NCI-H748 treated with DMSO at 0.1 percent for 48 hours (cell line): Measurements from ENCODE around the gene OBSCN.

ENCODE experiments used
- DNase-seq: peaks from one replicate; lab custom pipeline; 2025; lab: John Stamatoyannopoulos, UW

OBSCN gene

GRCh38 chr1:228341450-228341813 is 133.6 kb downstream of the OBSCN start:
- DNase-seq: no peak

- DNase-seq: no peak
These were observed 134.2 kb downstream of the OBSCN start for GRCh38 chr1:228341814-228342626.

GRCh38 chr1:228342627-228343190 is 134.9 kb downstream of the OBSCN start:
- no peak for DNase-seq

- DNase-seq: no peak
These were observed 135.4 kb downstream of the OBSCN start for GRCh38 chr1:228343191-228343661.

- DNase-seq: no peak
These were observed 136.8 kb downstream of the OBSCN start for GRCh38 chr1:228344631-228345072.

GRCh38 chr1:228345201-228345930 is 137.5 kb downstream of the OBSCN start:
- no peak for DNase-seq

GRCh38 chr1:228346731-228347130 is 138.9 kb downstream of the OBSCN start:
- DNase-seq: no peak

- no peak for DNase-seq
These were observed 139.3 kb downstream of the OBSCN start for GRCh38 chr1:228347181-228347580.

- no peak for DNase-seq
These were observed 141.0 kb downstream of the OBSCN start for GRCh38 chr1:228348708-228349467.

GRCh38 chr1:228349701-228350171 is 141.9 kb downstream of the OBSCN start:
- DNase-seq: no peak

GRCh38 chr1:228350179-228350742 is 142.4 kb downstream of the OBSCN start:
- DNase-seq: no peak

GRCh38 chr1:228350831-228351781 is 143.3 kb downstream of the OBSCN start:
- no peak for DNase-seq

GRCh38 chr1:228351850-228352249 is 144.0 kb downstream of the OBSCN start:
- DNase-seq: no peak

- DNase-seq: no peak
These were observed 145.0 kb downstream of the OBSCN start for GRCh38 chr1:228352677-228353481.

GRCh38 chr1:228353601-228354371 is 145.9 kb downstream of the OBSCN start:
- no peak for DNase-seq

- DNase-seq: no peak
These were observed 146.8 kb downstream of the OBSCN start for GRCh38 chr1:228354390-228355320.

- no peak for DNase-seq
These were observed 149.2 kb downstream of the OBSCN start for GRCh38 chr1:228356897-228357680.
